Common myeloid progenitor, CD34-positive (primary cell): ENCODE measurements around the gene PGA5.

Experiments used
- CTCF ChIA-PET: fragments of 350-600 bp; sonication (Branson Sonifier 250); formaldehyde crosslinking; loops from one replicate; lab custom pipeline; 2021; ENCODE audit warnings: antibody characterized with exemption; lab: Charles Lee
- POLR2A ChIA-PET: fragments of 350-600 bp; sonication (Branson Sonifier 250); formaldehyde crosslinking; loops from one replicate; lab custom pipeline; 2021; ENCODE audit warnings: antibody characterized with exemption; lab: Charles Lee
- DNase-seq, 3 donors: peaks; one replicate each; pipeline versions ENCODE4 v3.0.0 to v3.0.0-alpha.2; 2013
- H3K27ac ChIP-seq, 2 experiments: 1 replicate in 1 of 2; 2 replicates in 1 of 2; pipeline ENCODE4 v1.7.0; 2013; ENCODE audit warnings: inconsistent platforms in 2 of 2, low read length in 2 of 2, mild to moderate bottlenecking in 2 of 2, low read depth in 1 of 2, moderate library complexity in 1 of 2; ENCODE audit not compliant: severe bottlenecking in 2 of 2, insufficient read depth in 1 of 2, poor library complexity in 1 of 2
- H3K27me3 ChIP-seq, 5 experiments: replicated peaks in 2 of 5; 1 replicate in 3 of 5; 2 replicates in 2 of 5; pipeline versions ENCODE4 v1.6.1 to v1.7.0; 2013; ENCODE audit warnings: low read length in 4 of 5, mild to moderate bottlenecking in 2 of 5, moderate library complexity in 2 of 5, inconsistent platforms in 1 of 5; ENCODE audit not compliant: insufficient read depth in 5 of 5, control insufficient read depth in 4 of 5
- H3K36me3 ChIP-seq, 4 experiments: 1 replicate in 2 of 4; 2 replicates in 2 of 4; pipeline versions ENCODE4 v1.6.1 to v1.7.0; 2013; ENCODE audit warnings: low read length in 3 of 4, control low read depth in 1 of 4, mild to moderate bottlenecking in 1 of 4; ENCODE audit not compliant: control insufficient read depth in 4 of 4, insufficient read depth in 4 of 4
- H3K4me1 ChIP-seq, 4 experiments: 1 replicate in 3 of 4; 2 replicates in 1 of 4; pipeline versions ENCODE4 v1.6.1 to v1.7.1; 2013; ENCODE audit warnings: low read length in 3 of 4, mild to moderate bottlenecking in 3 of 4, control low read depth in 1 of 4, inconsistent platforms in 1 of 4, moderate library complexity in 1 of 4; ENCODE audit not compliant: control insufficient read depth in 4 of 4, insufficient read depth in 4 of 4; ENCODE audit errors: control extremely low read depth in 1 of 4
- H3K4me3 ChIP-seq, 7 experiments: 1 replicate in 4 of 7; 2 replicates in 3 of 7; pipeline versions ENCODE4 v1.5.1 to v1.7.0; 2013; ENCODE audit warnings: mild to moderate bottlenecking in 7 of 7, low read length in 6 of 7, moderate library complexity in 6 of 7, inconsistent platforms in 2 of 7, low read depth in 2 of 7, control low read depth in 1 of 7; ENCODE audit not compliant: insufficient read depth in 4 of 7, control insufficient read depth in 1 of 7; ENCODE audit errors: extremely low read depth in 1 of 7
- H3K9me3 ChIP-seq, 5 experiments: 1 replicate in 4 of 5; 2 replicates in 1 of 5; pipeline versions ENCODE4 v1.6.1 to v1.7.1; 2013; ENCODE audit warnings: low read length in 4 of 5, mild to moderate bottlenecking in 2 of 5, inconsistent platforms in 1 of 5, low read depth in 1 of 5, moderate library complexity in 1 of 5; ENCODE audit not compliant: control insufficient read depth in 4 of 5, insufficient read depth in 2 of 5; ENCODE audit errors: control extremely low read depth in 1 of 5
- WGBS: methylation state at CpG from one replicate; pipeline ENCODE4 v1.1.5; 2013; ENCODE audit not compliant: insufficient coverage; 5-methylcytosine and 5-hydroxymethylcytosine counted together

Gene PGA5

DNA sequence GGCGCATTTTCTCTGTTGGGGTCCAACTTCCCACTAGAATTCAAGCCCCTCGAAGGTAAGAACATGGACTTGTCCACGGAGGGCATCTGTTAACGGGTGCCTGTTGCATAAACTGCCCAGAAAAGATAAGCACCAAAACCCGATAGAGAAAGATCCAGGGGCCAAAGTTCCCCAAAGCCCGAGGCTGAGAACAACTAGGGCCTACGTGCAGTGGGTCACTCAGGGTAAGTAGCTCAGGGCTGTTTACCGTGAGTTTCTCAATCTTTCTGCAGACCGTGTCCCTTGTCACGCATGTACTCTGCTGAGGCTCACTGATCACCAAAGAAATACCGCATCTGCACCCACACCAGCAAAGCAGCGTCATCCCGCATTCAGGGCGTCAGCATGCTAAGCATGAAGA, 24.4 kb downstream of the PGA5 start:
- Histone ChIP-seq H3K27me3 (no peaks in the 10 kb centered on the region), H3K9me3 (no peaks in the 10 kb centered on the region), H3K4me3 (no peak overlapping the region), H3K36me3 (peaks cover 4 to 10% (median 5%) of the 10 kb centered on the region in 4 experiments), H3K4me1 (no peaks in the 10 kb centered on the region), H3K27ac (no peak overlapping the region)
- 97% methylated on average over 12 of the region's 14 CpGs for whole genome bisulfite sequencing
- DNase-seq = no peak
- CTCF ChIA-PET = interaction anchor here (3.5 kb wide), 1 partner anchor 11 kb away, joined by 12 read pairs; no protein-coding TSS in a partner anchor
- POLR2A ChIA-PET = no interaction called here

DNA sequence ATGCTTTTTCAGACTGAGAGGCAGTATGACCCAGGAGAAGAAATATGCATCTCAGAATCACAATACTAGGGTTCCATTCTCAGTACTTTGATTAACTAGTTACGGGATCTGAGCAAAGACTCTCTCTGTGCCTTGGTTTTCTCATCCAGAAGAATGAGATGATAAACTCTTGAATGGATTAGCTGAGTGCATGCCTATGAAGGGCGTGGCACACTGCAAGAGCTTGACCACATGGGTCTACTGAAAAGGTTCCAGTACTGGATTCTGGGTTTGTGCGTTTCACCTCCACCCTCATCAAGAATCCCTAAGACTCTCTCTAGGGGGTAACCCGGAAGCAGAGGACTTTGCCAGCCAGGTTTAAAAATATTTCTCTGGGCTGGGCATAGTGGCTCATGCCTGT, 25.6 kb downstream of the PGA5 start:
- DNase-seq = no peak
- Histone ChIP-seq H3K9me3 (no peaks in the 10 kb centered on the region), H3K4me1 (no peaks in the 10 kb centered on the region), H3K27me3 (no peaks in the 10 kb centered on the region), H3K27ac (no peak overlapping the region), H3K4me3 (no peak overlapping the region), H3K36me3 (peaks cover 4 to 10% (median 7%) of the 10 kb centered on the region in 4 experiments)
- CTCF ChIA-PET = interaction anchor here (0.6 kb wide), 1 partner anchor 28 kb away, joined by 4 read pairs; no protein-coding TSS in a partner anchor
- 100% methylated on average over 1 of the region's 4 CpGs for WGBS
- POLR2A ChIA-PET = no interaction called here

DNA sequence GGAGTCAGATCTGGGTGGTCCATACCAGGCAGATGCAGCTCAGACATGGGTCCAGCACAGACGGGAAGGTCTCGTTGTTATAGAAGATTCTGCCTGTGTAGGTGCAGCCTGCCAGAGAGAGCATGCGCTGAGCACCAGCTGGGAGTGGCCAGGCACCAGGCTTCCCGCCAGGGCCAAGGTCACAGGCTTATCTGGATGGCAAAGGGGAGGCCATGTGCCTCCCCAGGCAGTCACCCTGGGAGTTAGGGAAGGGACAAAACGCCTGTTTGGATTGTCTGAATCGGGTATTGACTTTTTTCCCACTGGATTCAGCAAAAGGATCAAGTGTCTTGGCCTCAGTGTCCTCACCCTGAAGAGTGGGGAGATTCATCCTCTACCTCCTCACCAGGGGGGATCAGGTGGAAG, 26.5 kb downstream of the PGA5 start:
- no peaks in the 10 kb centered on the region for H3K4me1 ChIP-seq
- no peaks in the 10 kb centered on the region for H3K27me3 ChIP-seq
- WGBS = 96% methylated on average over 6 of the region's 6 CpGs
- no peak overlapping the region for H3K27ac ChIP-seq
- H3K4me3 ChIP-seq = no peak overlapping the region
- DNase-seq = no peak
- ChIA-PET CTCF (interaction anchor here (0.6 kb wide), 1 partner anchor 27 kb away, joined by 4 read pairs; no protein-coding TSS in a partner anchor), POLR2A (no interaction called here)
- H3K9me3 ChIP-seq = no peaks in the 10 kb centered on the region
- H3K36me3 ChIP-seq = peaks cover 2 to 14% (median 10%) of the 10 kb centered on the region in 4 experiments

DNA sequence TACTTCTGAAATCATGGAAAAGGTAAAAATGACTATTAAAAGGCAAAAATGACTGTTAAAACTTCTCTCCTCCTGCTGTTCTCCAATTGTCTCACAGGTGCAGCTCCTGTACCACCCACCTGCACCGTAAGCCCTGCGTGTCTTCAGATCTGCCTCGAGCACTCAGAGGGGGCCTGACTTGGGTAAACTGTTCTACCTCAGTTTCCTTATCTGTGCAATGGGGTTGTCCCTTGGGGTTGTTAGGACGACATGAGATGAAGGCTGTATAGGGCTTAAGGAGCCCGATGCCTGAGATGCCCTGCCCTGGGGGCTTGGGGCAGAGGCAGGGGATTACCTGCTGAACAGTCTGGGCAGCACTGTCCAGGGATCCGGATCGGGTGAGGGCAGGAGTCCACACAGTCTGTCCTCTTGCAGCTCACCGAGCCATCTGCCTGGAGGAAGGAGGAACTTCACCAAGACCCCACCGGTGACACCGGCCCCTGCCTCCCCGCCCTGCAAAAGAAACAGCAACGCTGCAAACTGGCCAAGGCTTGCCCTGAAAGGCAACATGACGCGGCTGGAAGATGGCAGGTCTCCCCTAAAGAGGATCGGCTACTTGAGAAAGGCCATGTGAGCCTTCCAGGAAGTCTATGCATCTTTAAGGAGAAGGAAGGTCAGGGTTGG, 27.7 kb downstream of the PGA5 start:
- WGBS = 96% methylated on average over 15 of the region's 15 CpGs

DNA sequence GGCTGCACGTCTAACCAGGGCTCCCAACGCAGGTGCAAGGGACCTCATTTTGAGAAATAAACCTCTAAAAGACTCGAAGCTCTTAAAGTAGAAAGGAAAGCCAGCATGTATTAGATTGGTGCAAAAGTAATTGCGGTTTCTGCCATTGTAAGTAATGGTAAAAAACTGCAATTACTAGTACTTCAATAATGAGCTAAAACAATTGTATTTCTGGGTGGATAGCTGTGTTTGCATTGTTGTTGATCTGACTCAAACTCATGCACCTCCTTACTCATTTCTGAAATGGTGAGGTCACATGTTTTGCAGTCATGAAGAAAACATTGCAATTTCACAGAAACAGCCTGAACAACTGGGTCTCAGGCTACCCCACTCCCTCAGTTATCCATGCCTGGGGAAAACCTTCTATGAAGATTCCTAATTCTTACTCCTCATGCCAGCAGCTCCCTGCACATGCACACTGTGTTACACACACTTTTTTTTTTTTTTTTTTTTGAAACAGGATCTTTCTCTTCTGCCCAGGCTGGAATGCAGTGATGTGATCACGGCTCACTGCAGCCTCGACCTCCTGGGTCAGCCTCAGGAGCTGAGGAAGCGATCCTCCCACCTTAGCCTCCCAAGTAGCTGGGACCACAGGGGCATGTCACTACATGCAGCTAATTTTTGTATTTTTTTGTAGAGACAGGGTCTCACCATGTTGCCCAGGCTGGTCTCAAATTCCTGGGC, 29.5 kb downstream of the PGA5 start:
- H3K9me3 ChIP-seq = no peaks in the 10 kb centered on the region
- H3K4me1 ChIP-seq = no peaks in the 10 kb centered on the region
- H3K27ac ChIP-seq = no peak overlapping the region
- H3K36me3 ChIP-seq = peaks cover 0 to 23% (median 17%) of the 10 kb centered on the region in 4 experiments
- no peaks in the 10 kb centered on the region for H3K27me3 ChIP-seq
- WGBS = 98% methylated on average over 7 of the region's 7 CpGs
- ChIA-PET POLR2A (no interaction called here), CTCF (interaction anchor here (0.7 to 1.2 kb wide), 3 partner anchors 12 to 1390 kb away, joined by 3 to 8 read pairs (median 5); no protein-coding TSS in a partner anchor)
- no peak overlapping the region for H3K4me3 ChIP-seq
- DNase-seq = no peak

More for the DNA sequence above, 27.7 kb downstream of the PGA5 start:
- Histone ChIP-seq H3K36me3 (peaks cover 0 to 15% (median 12%) of the 10 kb centered on the region in 4 experiments), H3K27ac (no peak overlapping the region), H3K9me3 (no peaks in the 10 kb centered on the region), H3K4me3 (no peak overlapping the region), H3K27me3 (no peaks in the 10 kb centered on the region), H3K4me1 (no peaks in the 10 kb centered on the region)
- POLR2A ChIA-PET = no interaction called here
- DNase-seq = no peak
- CTCF ChIA-PET = no interaction called here

DNA sequence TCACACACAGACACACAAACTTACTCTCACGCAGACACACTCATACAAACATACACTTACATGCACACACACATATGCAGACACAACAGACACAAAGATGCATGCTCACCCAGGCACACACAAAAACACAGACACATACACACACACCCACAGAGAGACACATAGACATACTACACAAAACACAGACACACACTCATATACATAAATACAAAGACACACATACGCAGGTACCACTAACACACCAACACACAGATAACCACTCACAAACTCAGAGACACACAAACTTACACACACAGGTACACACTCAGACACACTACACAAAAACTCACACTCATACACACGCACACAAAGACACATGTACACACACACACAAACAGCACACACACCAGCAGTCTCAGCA, 31.8 kb downstream of the PGA5 start:
- CTCF ChIA-PET = no interaction called here
- POLR2A ChIA-PET = no interaction called here
- DNase-seq = no peak
- Histone ChIP-seq H3K36me3 (peaks cover 0 to 23% (median 15%) of the 10 kb centered on the region in 4 experiments), H3K9me3 (no peaks in the 10 kb centered on the region), H3K4me1 (no peaks in the 10 kb centered on the region), H3K4me3 (no peak overlapping the region), H3K27ac (no peak overlapping the region), H3K27me3 (no peaks in the 10 kb centered on the region)
- 94% methylated on average over 3 of the region's 3 CpGs for WGBS
